Measurements from ENCODE around the gene GPATCH2L. TPM values are rescaled to one million over a fixed set of nuclear protein-coding genes. Genes with fewer than 3 reads are reported as not detected.

Gene GPATCH2L
- total RNA-seq, 4 donors from 2014 or later, result 42.3 to 180 (median 60.9) TPM

- Histone ChIP-seq H3K4me3 (no peak overlapping the region), H3K27me3 (peaks cover 17% of the 10 kb centered on the region), H3K4me1 (peaks cover 12 to 24% (median 13%) of the 10 kb centered on the region in 4 donors), H3K36me3 (no peaks in the 10 kb centered on the region), H3K9me3 (peaks cover 0 to under 1% of the 10 kb centered on the region in 2 donors), H3K27ac (no peak overlapping the region)
- TF ChIP-seq POLR2A (IDR thresholded peaks at IDR 0.05) (no peak), POLR2AphosphoS5 (IDR thresholded peaks at IDR 0.05) (no peak), EP300 (IDR thresholded peaks at IDR 0.05; ENCODE audit: low read depth) (no peak), CTCF (IDR thresholded peaks at IDR 0.05) (no peak)
- in situ Hi-C loops (cut with MboI; ENCODE audit: low pct_ligation_motif_present in 1 of 4, low pct_unique_long_range_greater_than_20kb in 1 of 4, low sequenced_read_pairs in 3 of 4), result no loop called here
- intact Hi-C loops (cut with DNase I; ENCODE audit: low total_unique reads), result no loop called here
- 75 to 79% methylated on average over 2 of the region's 2 CpGs for WGBS, 2 donors (ENCODE audit: low coverage in 1 of 2)
- no peak for DNase-seq
Observed at GRCh38 chr14:76149196-76149595, 2.5 kb upstream of the GPATCH2L start.

- Histone ChIP-seq H3K4me3 (peak overlapping the region; percentile 69 to 99 (median 98)), H3K9me3 (no peaks in the 10 kb centered on the region), H3K4me1 (peaks cover 26 to 55% (median 37%) of the 10 kb centered on the region in 4 donors), H3K27me3 (peaks cover 11% of the 10 kb centered on the region), H3K36me3 (peaks cover 0 to 9% (median 0%) of the 10 kb centered on the region in 4 donors), H3K27ac (peak overlapping the region; percentile 84 to 93 (median 90))
- TF ChIP-seq CTCF (IDR thresholded peaks at IDR 0.05) (no peak), POLR2AphosphoS5 (IDR thresholded peaks at IDR 0.05) (peak in 2 of 3 donors; percentile 5 to 8)
- in situ Hi-C loops (cut with MboI; ENCODE audit: low pct_ligation_motif_present in 1 of 4, low pct_unique_long_range_greater_than_20kb in 1 of 4, low sequenced_read_pairs in 3 of 4), result no loop called here
- intact Hi-C loops (cut with DNase I; ENCODE audit: low total_unique reads), result no loop called here
- peak; percentile 63 for DNase-seq
- WGBS, 2 donors (ENCODE audit: low coverage in 1 of 2), result 0% methylated on average over 3 to 17 of the region's 17 CpGs
Observed at GRCh38 chr14:76152333-76152681, 585 bp downstream of the GPATCH2L start.

GRCh38 chr14:76153919-76154318 is 2.2 kb downstream of the GPATCH2L start:
- DNase-seq, result no peak
- no peak overlapping the region for H3K27ac ChIP-seq
- in situ Hi-C loops (cut with MboI; ENCODE audit: low pct_ligation_motif_present in 1 of 4, low pct_unique_long_range_greater_than_20kb in 1 of 4, low sequenced_read_pairs in 3 of 4) (no loop called here), intact Hi-C loops (cut with DNase I; ENCODE audit: low total_unique reads) (no loop called here)
- WGBS, 2 donors (ENCODE audit: low coverage in 1 of 2), result 79 to 89% methylated on average over 1 of the region's 1 CpG
- no peak for TF ChIP-seq POLR2AphosphoS5 (IDR thresholded peaks at IDR 0.05)
- TF ChIP-seq CTCF (IDR thresholded peaks at IDR 0.05), result no peak
- TF ChIP-seq POLR2A (IDR thresholded peaks at IDR 0.05), result no peak
- TF ChIP-seq EP300 (IDR thresholded peaks at IDR 0.05; ENCODE audit: low read depth), result no peak
- no peaks in the 10 kb centered on the region for H3K9me3 ChIP-seq
- H3K36me3 ChIP-seq, result peaks cover 0 to 14% (median 3%) of the 10 kb centered on the region in 4 donors
- H3K4me1 ChIP-seq, result peaks cover 26 to 65% (median 38%) of the 10 kb centered on the region in 4 donors
- H3K27me3 ChIP-seq, result peaks cover 5% of the 10 kb centered on the region
- peak overlapping the region in 1 of 4 donors; percentile 1 for H3K4me3 ChIP-seq

- H3K4me3 ChIP-seq, result no peak overlapping the region
- no peaks in the 10 kb centered on the region for H3K9me3 ChIP-seq
- TF ChIP-seq POLR2A (IDR thresholded peaks at IDR 0.05) (no peak), CTCF (IDR thresholded peaks at IDR 0.05) (no peak), POLR2AphosphoS5 (IDR thresholded peaks at IDR 0.05) (no peak), EP300 (IDR thresholded peaks at IDR 0.05; ENCODE audit: low read depth) (no peak)
- H3K27me3 ChIP-seq, result no peaks in the 10 kb centered on the region
- in situ Hi-C loops (cut with MboI; ENCODE audit: low pct_ligation_motif_present in 1 of 4, low pct_unique_long_range_greater_than_20kb in 1 of 4, low sequenced_read_pairs in 3 of 4), result no loop called here
- WGBS, 2 donors (ENCODE audit: low coverage in 1 of 2), result 90 to 92% methylated on average over 6 to 11 of the region's 11 CpGs
- no peak for DNase-seq
- peaks cover 0 to 21% (median 6%) of the 10 kb centered on the region in 4 donors for H3K36me3 ChIP-seq
- H3K4me1 ChIP-seq, result peaks cover 26 to 65% (median 38%) of the 10 kb centered on the region in 4 donors
- intact Hi-C loops (cut with DNase I; ENCODE audit: low total_unique reads), result no loop called here
- no peak overlapping the region for H3K27ac ChIP-seq
Observed at GRCh38 chr14:76154539-76155126, 2.9 kb downstream of the GPATCH2L start.
